ENCODE data around the gene KIFC3.
A peak's percentile ranks its signal among the peaks of the same experiment; 100 is the strongest.

Gene KIFC3

GRCh38 chr16:57791893-57792461 is 10.3 kb downstream of the KIFC3 start:
- no peak for DNase-seq
- WGBS (ENCODE audit: insufficient coverage), result 89% methylated on average over 6 of the region's 8 CpGs
- H3K36me3 ChIP-seq (ENCODE audit: control insufficient read depth in 4 of 4, insufficient read depth in 4 of 4, low read length in 3 of 4), result peaks cover 0 to 22% (median 0%) of the 10 kb centered on the region in 4 experiments
- H3K9me3 ChIP-seq (ENCODE audit: control extremely low read depth in 1 of 5, control insufficient read depth in 4 of 5, insufficient read depth in 2 of 5, low read depth in 1 of 5, low read length in 4 of 5), result no peaks in the 10 kb centered on the region
- H3K4me3 ChIP-seq (ENCODE audit: control insufficient read depth in 1 of 7, extremely low read depth in 1 of 7, insufficient read depth in 4 of 7, low read depth in 2 of 7, low read length in 6 of 7), result no peak overlapping the region
- CTCF ChIA-PET, result interaction anchor here (0.7 to 9.9 kb wide), 3 partner anchors 25 to 115 kb away, joined by 3 to 101 read pairs (median 3); no protein-coding TSS in a partner anchor
- no peak overlapping the region for H3K27ac ChIP-seq (ENCODE audit: insufficient read depth in 1 of 2, low read depth in 1 of 2, low read length in 2 of 2, poor library complexity in 1 of 2, severe bottlenecking in 2 of 2)
- H3K4me1 ChIP-seq (ENCODE audit: control extremely low read depth in 1 of 4, control insufficient read depth in 4 of 4, insufficient read depth in 4 of 4, low read length in 3 of 4), result peaks cover 0 to 16% (median 9%) of the 10 kb centered on the region in 4 experiments
- POLR2A ChIA-PET, result interaction anchor here (0.6 kb wide), 1 partner anchor 64 kb away, joined by 5 read pairs; no protein-coding TSS in a partner anchor
- H3K27me3 ChIP-seq (replicated peaks in 2 of 5; ENCODE audit: control insufficient read depth in 4 of 5, insufficient read depth in 5 of 5, low read length in 4 of 5), result no peaks in the 10 kb centered on the region

- Histone ChIP-seq H3K36me3 (ENCODE audit: control insufficient read depth in 4 of 4, insufficient read depth in 4 of 4, low read length in 3 of 4) (peaks cover 0 to 21% (median 0%) of the 10 kb centered on the region in 4 experiments), H3K4me1 (ENCODE audit: control extremely low read depth in 1 of 4, control insufficient read depth in 4 of 4, insufficient read depth in 4 of 4, low read length in 3 of 4) (peaks cover 0 to 16% (median 9%) of the 10 kb centered on the region in 4 experiments), H3K9me3 (ENCODE audit: control extremely low read depth in 1 of 5, control insufficient read depth in 4 of 5, insufficient read depth in 2 of 5, low read depth in 1 of 5, low read length in 4 of 5) (no peaks in the 10 kb centered on the region), H3K27me3 (replicated peaks in 2 of 5; ENCODE audit: control insufficient read depth in 4 of 5, insufficient read depth in 5 of 5, low read length in 4 of 5) (no peaks in the 10 kb centered on the region), H3K4me3 (ENCODE audit: control insufficient read depth in 1 of 7, extremely low read depth in 1 of 7, insufficient read depth in 4 of 7, low read depth in 2 of 7, low read length in 6 of 7) (no peak overlapping the region), H3K27ac (ENCODE audit: insufficient read depth in 1 of 2, low read depth in 1 of 2, low read length in 2 of 2, poor library complexity in 1 of 2, severe bottlenecking in 2 of 2) (no peak overlapping the region)
- ChIA-PET POLR2A (no interaction called here), CTCF (interaction anchor here (0.6 to 1.9 kb wide), 5 partner anchors 8 to 116 kb away, joined by 3 to 4 read pairs (median 3); no protein-coding TSS in a partner anchor)
- peak in 1 of 3 donors; percentile 13 for DNase-seq
- 84% methylated on average over 13 of the region's 13 CpGs for WGBS (ENCODE audit: insufficient coverage)
These were observed 10.9 kb downstream of the KIFC3 start for GRCh38 chr16:57791195-57791892.

GRCh38 chr16:57788951-57789350 is 13.3 kb downstream of the KIFC3 start:
- no peak for DNase-seq
- peaks cover 0 to 17% (median 2%) of the 10 kb centered on the region in 4 experiments for H3K36me3 ChIP-seq (ENCODE audit: control insufficient read depth in 4 of 4, insufficient read depth in 4 of 4, low read length in 3 of 4)
- no peak overlapping the region for H3K27ac ChIP-seq (ENCODE audit: insufficient read depth in 1 of 2, low read depth in 1 of 2, low read length in 2 of 2, poor library complexity in 1 of 2, severe bottlenecking in 2 of 2)
- POLR2A ChIA-PET, result interaction anchor here (0.6 kb wide), 1 partner anchor 19 kb away, joined by 4 read pairs; no protein-coding TSS in a partner anchor
- H3K4me1 ChIP-seq (ENCODE audit: control extremely low read depth in 1 of 4, control insufficient read depth in 4 of 4, insufficient read depth in 4 of 4, low read length in 3 of 4), result peaks cover 0 to 13% (median 5%) of the 10 kb centered on the region in 4 experiments
- 86% methylated on average over 10 of the region's 12 CpGs for WGBS (ENCODE audit: insufficient coverage)
- CTCF ChIA-PET, result no interaction called here
- H3K27me3 ChIP-seq (replicated peaks in 2 of 5; ENCODE audit: control insufficient read depth in 4 of 5, insufficient read depth in 5 of 5, low read length in 4 of 5), result no peaks in the 10 kb centered on the region
- no peak overlapping the region for H3K4me3 ChIP-seq (ENCODE audit: control insufficient read depth in 1 of 7, extremely low read depth in 1 of 7, insufficient read depth in 4 of 7, low read depth in 2 of 7, low read length in 6 of 7)
- H3K9me3 ChIP-seq (ENCODE audit: control extremely low read depth in 1 of 5, control insufficient read depth in 4 of 5, insufficient read depth in 2 of 5, low read depth in 1 of 5, low read length in 4 of 5), result no peaks in the 10 kb centered on the region

GRCh38 chr16:57788252-57788841 is 13.9 kb downstream of the KIFC3 start:
- no peak overlapping the region for H3K27ac ChIP-seq (ENCODE audit: insufficient read depth in 1 of 2, low read depth in 1 of 2, low read length in 2 of 2, poor library complexity in 1 of 2, severe bottlenecking in 2 of 2)
- no peaks in the 10 kb centered on the region for H3K9me3 ChIP-seq (ENCODE audit: control extremely low read depth in 1 of 5, control insufficient read depth in 4 of 5, insufficient read depth in 2 of 5, low read depth in 1 of 5, low read length in 4 of 5)
- no peaks in the 10 kb centered on the region for H3K27me3 ChIP-seq (replicated peaks in 2 of 5; ENCODE audit: control insufficient read depth in 4 of 5, insufficient read depth in 5 of 5, low read length in 4 of 5)
- CTCF ChIA-PET, result interaction anchor here (1.0 kb wide), 1 partner anchor 64 kb away, joined by 3 read pairs; no protein-coding TSS in a partner anchor
- peaks cover 0 to 13% (median 5%) of the 10 kb centered on the region in 4 experiments for H3K4me1 ChIP-seq (ENCODE audit: control extremely low read depth in 1 of 4, control insufficient read depth in 4 of 4, insufficient read depth in 4 of 4, low read length in 3 of 4)
- WGBS (ENCODE audit: insufficient coverage), result 95% methylated on average over 14 of the region's 17 CpGs
- POLR2A ChIA-PET, result interaction anchor here (0.6 kb wide), 1 partner anchor 8 kb away, joined by 3 read pairs; no protein-coding TSS in a partner anchor
- H3K4me3 ChIP-seq (ENCODE audit: control insufficient read depth in 1 of 7, extremely low read depth in 1 of 7, insufficient read depth in 4 of 7, low read depth in 2 of 7, low read length in 6 of 7), result no peak overlapping the region
- DNase-seq, result no peak
- H3K36me3 ChIP-seq (ENCODE audit: control insufficient read depth in 4 of 4, insufficient read depth in 4 of 4, low read length in 3 of 4), result peaks cover 0 to 17% (median 2%) of the 10 kb centered on the region in 4 experiments

GRCh38 chr16:57787519-57787905 is 14.8 kb downstream of the KIFC3 start:
- Histone ChIP-seq H3K27me3 (replicated peaks in 2 of 5; ENCODE audit: control insufficient read depth in 4 of 5, insufficient read depth in 5 of 5, low read length in 4 of 5) (no peaks in the 10 kb centered on the region), H3K4me3 (ENCODE audit: control insufficient read depth in 1 of 7, extremely low read depth in 1 of 7, insufficient read depth in 4 of 7, low read depth in 2 of 7, low read length in 6 of 7) (no peak overlapping the region), H3K27ac (ENCODE audit: insufficient read depth in 1 of 2, low read depth in 1 of 2, low read length in 2 of 2, poor library complexity in 1 of 2, severe bottlenecking in 2 of 2) (no peak overlapping the region), H3K9me3 (ENCODE audit: control extremely low read depth in 1 of 5, control insufficient read depth in 4 of 5, insufficient read depth in 2 of 5, low read depth in 1 of 5, low read length in 4 of 5) (no peaks in the 10 kb centered on the region), H3K4me1 (ENCODE audit: control extremely low read depth in 1 of 4, control insufficient read depth in 4 of 4, insufficient read depth in 4 of 4, low read length in 3 of 4) (peaks cover 0 to 13% (median 5%) of the 10 kb centered on the region in 4 experiments), H3K36me3 (ENCODE audit: control insufficient read depth in 4 of 4, insufficient read depth in 4 of 4, low read length in 3 of 4) (peaks cover 0 to 17% (median 2%) of the 10 kb centered on the region in 4 experiments)
- CTCF ChIA-PET, result interaction anchor here (2.2 kb wide), 1 partner anchor 9 kb away, joined by 12 read pairs; no protein-coding TSS in a partner anchor
- POLR2A ChIA-PET, result interaction anchor here (0.6 kb wide), 1 partner anchor 9 kb away, joined by 3 read pairs; no protein-coding TSS in a partner anchor
- WGBS (ENCODE audit: insufficient coverage), result 100% methylated on average over 2 of the region's 8 CpGs
- no peak for DNase-seq

GRCh38 chr16:57786632-57787518 is 15.4 kb downstream of the KIFC3 start:
- CTCF ChIA-PET, result interaction anchor here (0.6 to 2.2 kb wide), 4 partner anchors 9 to 206 kb away, joined by 3 to 12 read pairs (median 3); no protein-coding TSS in a partner anchor
- H3K9me3 ChIP-seq (ENCODE audit: control extremely low read depth in 1 of 5, control insufficient read depth in 4 of 5, insufficient read depth in 2 of 5, low read depth in 1 of 5, low read length in 4 of 5), result no peaks in the 10 kb centered on the region
- H3K4me1 ChIP-seq (ENCODE audit: control extremely low read depth in 1 of 4, control insufficient read depth in 4 of 4, insufficient read depth in 4 of 4, low read length in 3 of 4), result peaks cover 0 to 12% (median 5%) of the 10 kb centered on the region in 4 experiments
- POLR2A ChIA-PET, result no interaction called here
- no peaks in the 10 kb centered on the region for H3K27me3 ChIP-seq (replicated peaks in 2 of 5; ENCODE audit: control insufficient read depth in 4 of 5, insufficient read depth in 5 of 5, low read length in 4 of 5)
- DNase-seq, result no peak
- H3K36me3 ChIP-seq (ENCODE audit: control insufficient read depth in 4 of 4, insufficient read depth in 4 of 4, low read length in 3 of 4), result peaks cover 0 to 17% (median 2%) of the 10 kb centered on the region in 4 experiments
- WGBS (ENCODE audit: insufficient coverage), result 96% methylated on average over 25 of the region's 26 CpGs
- H3K4me3 ChIP-seq (ENCODE audit: control insufficient read depth in 1 of 7, extremely low read depth in 1 of 7, insufficient read depth in 4 of 7, low read depth in 2 of 7, low read length in 6 of 7), result no peak overlapping the region
- no peak overlapping the region for H3K27ac ChIP-seq (ENCODE audit: insufficient read depth in 1 of 2, low read depth in 1 of 2, low read length in 2 of 2, poor library complexity in 1 of 2, severe bottlenecking in 2 of 2)
